ENCODE data around the gene FGF16.

FGF16 gene

DNA sequence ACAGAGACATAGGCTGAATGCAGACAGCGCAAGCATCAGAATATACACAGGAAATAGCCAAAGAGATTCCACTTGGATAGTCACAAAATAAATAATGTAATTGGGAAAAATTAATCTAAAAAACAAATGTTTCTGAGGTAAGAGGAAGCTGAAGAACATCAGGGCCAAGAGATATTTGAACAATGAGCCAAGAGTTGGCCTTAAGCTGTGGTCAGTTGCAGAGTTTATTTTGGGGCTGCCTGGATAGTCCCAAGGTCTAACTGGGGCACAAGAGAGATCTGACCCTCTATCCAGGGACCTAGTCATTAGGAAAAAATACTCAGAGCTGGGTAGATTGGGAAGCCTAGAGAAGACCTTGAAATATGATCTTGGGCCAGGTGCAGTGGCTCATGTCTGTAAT lies 31.3 kb upstream of the FGF16 start:
- TF ChIP-seq, protein P1, sequence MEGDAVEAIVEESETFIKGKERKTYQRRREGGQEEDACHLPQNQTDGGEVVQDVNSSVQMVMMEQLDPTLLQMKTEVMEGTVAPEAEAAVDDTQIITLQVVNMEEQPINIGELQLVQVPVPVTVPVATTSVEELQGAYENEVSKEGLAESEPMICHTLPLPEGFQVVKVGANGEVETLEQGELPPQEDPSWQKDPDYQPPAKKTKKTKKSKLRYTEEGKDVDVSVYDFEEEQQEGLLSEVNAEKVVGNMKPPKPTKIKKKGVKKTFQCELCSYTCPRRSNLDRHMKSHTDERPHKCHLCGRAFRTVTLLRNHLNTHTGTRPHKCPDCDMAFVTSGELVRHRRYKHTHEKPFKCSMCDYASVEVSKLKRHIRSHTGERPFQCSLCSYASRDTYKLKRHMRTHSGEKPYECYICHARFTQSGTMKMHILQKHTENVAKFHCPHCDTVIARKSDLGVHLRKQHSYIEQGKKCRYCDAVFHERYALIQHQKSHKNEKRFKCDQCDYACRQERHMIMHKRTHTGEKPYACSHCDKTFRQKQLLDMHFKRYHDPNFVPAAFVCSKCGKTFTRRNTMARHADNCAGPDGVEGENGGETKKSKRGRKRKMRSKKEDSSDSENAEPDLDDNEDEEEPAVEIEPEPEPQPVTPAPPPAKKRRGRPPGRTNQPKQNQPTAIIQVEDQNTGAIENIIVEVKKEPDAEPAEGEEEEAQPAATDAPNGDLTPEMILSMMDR (IDR thresholded peaks at IDR 0.05; ENCODE audit: insufficient read depth, low read length, poor library complexity, severe bottlenecking), result no peak
- DNase-seq (ENCODE audit: extremely low read depth, insufficient read length), result no peak
- Histone ChIP-seq H3K4me3 (replicated peaks; ENCODE audit: low read depth, low read length) (no peak overlapping the region), H3K36me3 (ENCODE audit: control insufficient read depth, insufficient read depth, low read length) (no peaks in the 10 kb centered on the region), H3K27me3 (replicated peaks; ENCODE audit: control insufficient read depth, insufficient read depth, low read length) (no peaks in the 10 kb centered on the region)

DNA sequence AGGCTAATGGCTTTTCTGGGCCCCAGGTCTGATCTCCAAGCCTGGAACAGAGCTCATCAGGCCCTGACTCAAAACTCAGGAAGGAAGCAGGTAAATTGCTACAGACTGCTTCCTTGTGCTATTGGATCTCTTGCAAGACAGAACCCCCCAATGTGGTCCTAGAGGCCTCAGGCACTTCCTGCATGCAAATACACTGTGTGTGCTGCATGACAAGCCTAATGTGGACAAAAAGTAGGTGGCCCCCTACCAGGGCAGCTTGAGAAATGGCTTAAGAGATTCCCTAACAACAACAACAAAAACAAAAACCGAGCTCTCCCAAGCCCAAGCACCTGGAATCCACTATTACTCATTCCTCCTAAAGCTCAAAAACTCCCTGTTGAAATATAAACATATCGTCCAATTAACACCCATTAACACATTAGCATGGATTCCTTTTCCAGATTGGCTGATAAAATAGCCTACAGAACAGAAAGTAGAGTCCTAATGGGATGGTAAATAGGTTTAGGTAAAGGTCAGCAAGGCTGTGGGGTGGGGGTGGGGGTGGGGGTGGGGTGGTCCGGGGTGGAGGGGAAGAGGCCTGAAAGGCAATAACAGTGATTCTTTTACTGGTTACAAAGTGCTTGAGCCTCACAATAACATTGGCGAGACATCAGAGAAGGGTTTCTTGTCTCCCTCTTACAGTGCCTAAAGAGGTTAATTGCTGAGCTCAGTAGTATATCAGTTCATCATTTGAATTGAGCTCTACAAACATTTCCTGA lies 24.1 kb upstream of the FGF16 start:
- Histone ChIP-seq H3K27me3 (replicated peaks; ENCODE audit: control insufficient read depth, insufficient read depth, low read length) (no peaks in the 10 kb centered on the region), H3K4me3 (replicated peaks; ENCODE audit: low read depth, low read length) (no peak overlapping the region)
- no peak for DNase-seq (ENCODE audit: extremely low read depth, insufficient read length)

DNA sequence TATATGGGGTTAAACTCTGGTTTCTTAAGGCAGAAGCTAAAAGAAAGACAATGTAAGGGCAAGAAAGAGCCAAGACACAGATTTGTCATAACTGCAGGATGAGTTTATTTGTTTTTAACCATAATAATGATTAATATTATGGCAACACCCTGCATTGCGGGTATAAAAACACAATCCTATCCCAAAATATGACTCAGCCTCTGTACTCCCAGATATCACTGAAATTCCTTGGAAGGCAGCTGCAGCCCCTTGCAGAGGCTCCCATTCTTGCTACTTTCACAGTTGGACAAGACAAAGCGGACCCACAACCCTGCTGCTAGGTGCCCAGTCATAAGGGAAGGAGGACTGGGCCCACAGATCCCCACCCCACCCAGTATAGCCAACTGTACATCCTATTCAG lies 20.4 kb upstream of the FGF16 start:
- H3K36me3 ChIP-seq (ENCODE audit: control insufficient read depth, insufficient read depth, low read length), result no peaks in the 10 kb centered on the region
- TF ChIP-seq, protein P1 (IDR thresholded peaks at IDR 0.05; ENCODE audit: insufficient read depth, low read length, poor library complexity, severe bottlenecking), result no peak
- H3K27me3 ChIP-seq (replicated peaks; ENCODE audit: control insufficient read depth, insufficient read depth, low read length), result no peaks in the 10 kb centered on the region
- H3K4me3 ChIP-seq (replicated peaks; ENCODE audit: low read depth, low read length), result no peak overlapping the region
- no peak for DNase-seq (ENCODE audit: extremely low read depth, insufficient read length)

More for the DNA sequence above, 24.1 kb upstream of the FGF16 start:
- TF ChIP-seq, protein P1 (IDR thresholded peaks at IDR 0.05; ENCODE audit: insufficient read depth, low read length, poor library complexity, severe bottlenecking), result no peak
- H3K36me3 ChIP-seq (ENCODE audit: control insufficient read depth, insufficient read depth, low read length), result no peaks in the 10 kb centered on the region

DNA sequence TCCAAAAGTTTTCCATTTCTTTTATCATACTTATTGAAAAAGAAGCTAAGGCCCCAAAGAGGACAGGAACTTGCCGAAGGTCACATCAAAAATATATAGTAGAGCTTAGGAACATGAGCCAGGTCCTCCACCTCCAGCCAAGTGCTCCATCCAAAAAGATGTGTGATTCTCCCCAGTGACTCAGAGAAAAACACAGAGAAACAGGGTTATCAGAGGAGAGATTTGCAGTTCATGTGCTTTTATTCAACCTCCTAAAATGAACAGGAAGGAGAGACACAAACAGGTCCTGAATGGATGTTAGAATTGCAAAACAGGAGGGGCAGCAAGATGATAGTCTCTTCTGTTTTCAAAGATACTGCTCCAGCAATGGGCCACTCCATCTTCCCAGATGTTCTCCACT lies 19.6 kb upstream of the FGF16 start:
- Histone ChIP-seq H3K4me3 (replicated peaks; ENCODE audit: low read depth, low read length) (no peak overlapping the region), H3K36me3 (ENCODE audit: control insufficient read depth, insufficient read depth, low read length) (no peaks in the 10 kb centered on the region), H3K27me3 (replicated peaks; ENCODE audit: control insufficient read depth, insufficient read depth, low read length) (no peaks in the 10 kb centered on the region)
- TF ChIP-seq, protein P1 (IDR thresholded peaks at IDR 0.05; ENCODE audit: insufficient read depth, low read length, poor library complexity, severe bottlenecking), result no peak
- DNase-seq (ENCODE audit: extremely low read depth, insufficient read length), result no peak

DNA sequence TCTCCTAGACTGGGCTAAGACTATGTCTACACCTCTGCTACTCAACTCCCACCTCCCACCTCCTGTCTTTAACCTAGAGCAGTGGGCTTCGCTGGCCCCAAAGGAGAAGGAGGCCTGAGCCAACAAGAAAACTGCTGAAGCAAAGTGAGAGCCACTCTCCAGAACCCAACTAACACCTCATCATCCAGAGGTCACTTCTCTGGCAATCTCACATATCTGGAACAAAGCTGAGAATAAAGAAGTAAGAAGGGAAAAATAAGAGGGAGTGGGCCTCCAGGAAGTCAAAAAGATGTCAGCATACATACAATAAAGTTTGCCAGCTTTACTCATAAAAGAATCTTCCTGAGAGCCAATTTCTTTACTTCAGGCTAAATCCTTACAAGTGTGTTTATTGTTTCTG lies 18.6 kb upstream of the FGF16 start:
- TF ChIP-seq, protein P1 (IDR thresholded peaks at IDR 0.05; ENCODE audit: insufficient read depth, low read length, poor library complexity, severe bottlenecking), result no peak
- no peaks in the 10 kb centered on the region for H3K27me3 ChIP-seq (replicated peaks; ENCODE audit: control insufficient read depth, insufficient read depth, low read length)
- H3K4me3 ChIP-seq (replicated peaks; ENCODE audit: low read depth, low read length), result no peak overlapping the region
- no peaks in the 10 kb centered on the region for H3K36me3 ChIP-seq (ENCODE audit: control insufficient read depth, insufficient read depth, low read length)
- no peak for DNase-seq (ENCODE audit: extremely low read depth, insufficient read length)
